Mesothelial cell of epicardium (in vitro differentiated cells): ENCODE measurements around the gene DOCK4. TPM values are rescaled to one million over a fixed set of nuclear protein-coding genes. Genes with fewer than 3 reads are reported as not detected.

Experiments
- DNase-seq, 2 experiments: peaks; one replicate each; pipeline ENCODE4 v3.0.0; 2021; ENCODE audit warnings: low spot score in 2 of 2; ENCODE audit not compliant: unreplicated experiment in 2 of 2
- H3K27ac Mint-ChIP-seq: 2 replicates; pipeline ENCODE4 v1.8.0; 2021; ENCODE audit warnings: mixed read lengths
- H3K27me3 Mint-ChIP-seq: 2 replicates; pipeline ENCODE4 v1.8.0; 2021; ENCODE audit warnings: low read depth, mixed read lengths
- H3K36me3 Mint-ChIP-seq: 2 replicates; pipeline ENCODE4 v1.8.0; 2021; ENCODE audit warnings: mixed read lengths
- H3K4me1 Mint-ChIP-seq: 2 replicates; pipeline ENCODE4 v1.8.0; 2021; ENCODE audit warnings: mixed read lengths
- H3K4me3 Mint-ChIP-seq: 2 replicates; pipeline ENCODE4 v1.8.0; 2021; ENCODE audit warnings: mild to moderate bottlenecking, moderate library complexity, mixed read lengths
- H3K9me3 Mint-ChIP-seq: 2 replicates; pipeline ENCODE4 v1.8.0; 2021; ENCODE audit warnings: mixed read lengths
- CTCF ChIP-seq: fragments of 200-600 bp; sonication (generic); IDR thresholded peaks from one replicate; pipeline ENCODE4 v1.5.0; 2021; ENCODE audit warnings: antibody characterized with exemption; ENCODE audit not compliant: unreplicated experiment
- total RNA-seq: library from RNA; stranded (reverse); gene quantifications from 3 replicates; pipeline ENCODE4 v1.2.1, GENCODE V29; 2021

Gene DOCK4
- total RNA-seq, 1 donor from 2014 or later, result 27.7 TPM

- DNase-seq, result no peak
- no peaks in the 10 kb centered on the region for H3K4me1 Mint-ChIP-seq
- H3K4me3 Mint-ChIP-seq, result no peak overlapping the region
- peaks cover 18% of the 10 kb centered on the region for H3K9me3 Mint-ChIP-seq
- no peak for TF ChIP-seq CTCF
- H3K27me3 Mint-ChIP-seq, result no peaks in the 10 kb centered on the region
- H3K27ac Mint-ChIP-seq, result no peak overlapping the region
- H3K36me3 Mint-ChIP-seq, result peaks cover 34% of the 10 kb centered on the region
These were observed 459.2 kb downstream of the DOCK4 start for GRCh38 chr7:111746950-111747349.

GRCh38 chr7:111744501-111745155 is 461.6 kb downstream of the DOCK4 start:
- no peak for DNase-seq
- Mint-ChIP-seq H3K27me3 (no peaks in the 10 kb centered on the region), H3K36me3 (peaks cover 32% of the 10 kb centered on the region), H3K27ac (no peak overlapping the region), H3K4me1 (no peaks in the 10 kb centered on the region), H3K4me3 (no peak overlapping the region), H3K9me3 (peaks cover 13% of the 10 kb centered on the region)
- TF ChIP-seq CTCF, result no peak

- Mint-ChIP-seq H3K4me1 (no peaks in the 10 kb centered on the region), H3K27me3 (no peaks in the 10 kb centered on the region), H3K9me3 (peaks cover 3% of the 10 kb centered on the region), H3K36me3 (peaks cover 23% of the 10 kb centered on the region), H3K27ac (no peak overlapping the region), H3K4me3 (no peak overlapping the region)
- TF ChIP-seq CTCF, result no peak
- DNase-seq, result no peak
These were observed 462.9 kb downstream of the DOCK4 start for GRCh38 chr7:111743244-111743847.

- Mint-ChIP-seq H3K27ac (no peak overlapping the region), H3K27me3 (no peaks in the 10 kb centered on the region), H3K4me1 (no peaks in the 10 kb centered on the region), H3K4me3 (no peak overlapping the region), H3K36me3 (peaks cover 19% of the 10 kb centered on the region), H3K9me3 (no peaks in the 10 kb centered on the region)
- no peak for DNase-seq
- peak; percentile 68 for TF ChIP-seq CTCF
These were observed 464.4 kb downstream of the DOCK4 start for GRCh38 chr7:111741811-111742240.

- Mint-ChIP-seq H3K27me3 (no peaks in the 10 kb centered on the region), H3K4me3 (no peak overlapping the region), H3K4me1 (no peaks in the 10 kb centered on the region), H3K9me3 (no peaks in the 10 kb centered on the region), H3K36me3 (peaks cover 17% of the 10 kb centered on the region), H3K27ac (no peak overlapping the region)
- no peak for DNase-seq
- TF ChIP-seq CTCF, result no peak
These were observed 465.3 kb downstream of the DOCK4 start for GRCh38 chr7:111740942-111741341.
